ENCODE data around the gene ST7L. TPM values are rescaled to one million over a fixed set of nuclear protein-coding genes. Genes with fewer than 3 reads are reported as not detected.

The ST7L gene
- total and polyA plus RNA-seq, 2 donors from 2014 or later = 12.9 to 20.6 TPM

GRCh38 chr1:112532064-112532463 is 86.9 kb downstream of the ST7L start:
- Histone ChIP-seq H3K27ac (ENCODE audit: low read depth in 2 of 2, low read length in 2 of 2) (no peak overlapping the region), H3K36me3 (ENCODE audit: control insufficient read depth in 2 of 3, insufficient read depth in 3 of 3, low read length in 3 of 3) (peaks cover 0 to 6% (median 3%) of the 10 kb centered on the region in 3 donors), H3K9me3 (ENCODE audit: control insufficient read depth in 2 of 3, insufficient read depth in 1 of 3, low read length in 3 of 3) (no peaks in the 10 kb centered on the region), H3K27me3 (ENCODE audit: control insufficient read depth, insufficient read depth, low read length) (no peaks in the 10 kb centered on the region), H3K4me1 (ENCODE audit: control insufficient read depth in 2 of 3, insufficient read depth in 2 of 3, low read depth in 1 of 3, low read length in 3 of 3) (no peaks in the 10 kb centered on the region), H3K4me3 (ENCODE audit: low read length in 3 of 3) (no peak overlapping the region), H3K9ac (ENCODE audit: low read length in 3 of 3) (no peak overlapping the region)
- FAIRE-seq (no peak), DNase-seq (no peak)
- no peak for TF ChIP-seq CTCF (IDR thresholded peaks at IDR 0.05; ENCODE audit: borderline replicate concordance, extremely low read depth, insufficient read depth)
- intact Hi-C loops (cut with DNase I) = no loop called here

- FAIRE-seq (no peak), DNase-seq (no peak)
- H3K9me3 ChIP-seq (ENCODE audit: control insufficient read depth in 2 of 3, insufficient read depth in 1 of 3, low read length in 3 of 3) = no peaks in the 10 kb centered on the region
- TF ChIP-seq CTCF (IDR thresholded peaks at IDR 0.05; ENCODE audit: borderline replicate concordance, extremely low read depth, insufficient read depth) = no peak
- H3K27me3 ChIP-seq (ENCODE audit: control insufficient read depth, insufficient read depth, low read length) = no peaks in the 10 kb centered on the region
- no peak overlapping the region for H3K4me3 ChIP-seq (ENCODE audit: low read length in 3 of 3)
- H3K4me1 ChIP-seq (ENCODE audit: control insufficient read depth in 2 of 3, insufficient read depth in 2 of 3, low read depth in 1 of 3, low read length in 3 of 3) = no peaks in the 10 kb centered on the region
- H3K27ac ChIP-seq (ENCODE audit: low read depth in 2 of 2, low read length in 2 of 2) = no peak overlapping the region
- no peak overlapping the region for H3K9ac ChIP-seq (ENCODE audit: low read length in 3 of 3)
- peaks cover 0 to 6% (median 3%) of the 10 kb centered on the region in 3 donors for H3K36me3 ChIP-seq (ENCODE audit: control insufficient read depth in 2 of 3, insufficient read depth in 3 of 3, low read length in 3 of 3)
- intact Hi-C loops (cut with DNase I) = no loop called here
Measured at GRCh38 chr1:112530832-112531231, 88.1 kb downstream of the ST7L start.

- H3K9ac ChIP-seq (ENCODE audit: low read length in 3 of 3) = no peak overlapping the region
- TF ChIP-seq CTCF (IDR thresholded peaks at IDR 0.05; ENCODE audit: borderline replicate concordance, extremely low read depth, insufficient read depth) = no peak
- no peaks in the 10 kb centered on the region for H3K27me3 ChIP-seq (ENCODE audit: control insufficient read depth, insufficient read depth, low read length)
- intact Hi-C loops (cut with DNase I) = no loop called here
- H3K27ac ChIP-seq (ENCODE audit: low read depth in 2 of 2, low read length in 2 of 2) = no peak overlapping the region
- H3K9me3 ChIP-seq (ENCODE audit: control insufficient read depth in 2 of 3, insufficient read depth in 1 of 3, low read length in 3 of 3) = no peaks in the 10 kb centered on the region
- DNase-seq (no peak), FAIRE-seq (no peak)
- no peaks in the 10 kb centered on the region for H3K4me1 ChIP-seq (ENCODE audit: control insufficient read depth in 2 of 3, insufficient read depth in 2 of 3, low read depth in 1 of 3, low read length in 3 of 3)
- peaks cover 0 to 9% (median 7%) of the 10 kb centered on the region in 3 donors for H3K36me3 ChIP-seq (ENCODE audit: control insufficient read depth in 2 of 3, insufficient read depth in 3 of 3, low read length in 3 of 3)
- no peak overlapping the region for H3K4me3 ChIP-seq (ENCODE audit: low read length in 3 of 3)
Measured at GRCh38 chr1:112529301-112529700, 89.6 kb downstream of the ST7L start.

GRCh38 chr1:112528076-112528475 is 90.9 kb downstream of the ST7L start:
- H3K9ac ChIP-seq (ENCODE audit: low read length in 3 of 3) = no peak overlapping the region
- no peak overlapping the region for H3K4me3 ChIP-seq (ENCODE audit: low read length in 3 of 3)
- intact Hi-C loops (cut with DNase I) = no loop called here
- H3K4me1 ChIP-seq (ENCODE audit: control insufficient read depth in 2 of 3, insufficient read depth in 2 of 3, low read depth in 1 of 3, low read length in 3 of 3) = no peaks in the 10 kb centered on the region
- H3K9me3 ChIP-seq (ENCODE audit: control insufficient read depth in 2 of 3, insufficient read depth in 1 of 3, low read length in 3 of 3) = no peaks in the 10 kb centered on the region
- H3K36me3 ChIP-seq (ENCODE audit: control insufficient read depth in 2 of 3, insufficient read depth in 3 of 3, low read length in 3 of 3) = peaks cover 0 to 9% (median 7%) of the 10 kb centered on the region in 3 donors
- FAIRE-seq = no peak
- TF ChIP-seq CTCF (IDR thresholded peaks at IDR 0.05; ENCODE audit: borderline replicate concordance, extremely low read depth, insufficient read depth) = no peak
- DNase-seq = no peak
- H3K27me3 ChIP-seq (ENCODE audit: control insufficient read depth, insufficient read depth, low read length) = no peaks in the 10 kb centered on the region
- H3K27ac ChIP-seq (ENCODE audit: low read depth in 2 of 2, low read length in 2 of 2) = no peak overlapping the region

All from kidney (tissue), 14 donors.